HepG2 (cell line): ENCODE results near the gene KSR1. TPM values are rescaled to one million over a fixed set of nuclear protein-coding genes. Genes with fewer than 3 reads are reported as not detected.

ENCODE experiments used
- CBFB ChIP-seq: sonication (generic); formaldehyde crosslinking; IDR thresholded peaks from 2 replicates; pipeline ENCODE4 v1.4.0; 2020; ENCODE audit warnings: missing genetic modification reagents
- MTERF4 ChIP-seq: sonication (generic); formaldehyde crosslinking; IDR thresholded peaks from 2 replicates; pipeline ENCODE4 v1.8.0; 2023; ENCODE audit warnings: mild to moderate bottlenecking, missing genetic modification reagents
- NONO ChIP-seq, 2 experiments: fragments of 450-650 bp in 1 of 2; sonication (generic) in 1 of 2; formaldehyde crosslinking in 1 of 2; IDR thresholded peaks in 1 of 2; conservative IDR thresholded peaks in 1 of 2; 2 replicates each; pipeline versions ENCODE4 v1.6.1 to v1.8.0; 2017 to 2022; ENCODE audit warnings: mild to moderate bottlenecking in 1 of 2, missing genetic modification reagents in 1 of 2, moderate library complexity in 1 of 2
- NR1H2 ChIP-seq: sonication (generic); formaldehyde crosslinking; IDR thresholded peaks from 2 replicates; pipeline ENCODE4 v1.8.1; 2022; ENCODE audit warnings: low read depth, missing genetic modification reagents, borderline replicate concordance
- NRL ChIP-seq: sonication (generic); formaldehyde crosslinking; IDR thresholded peaks from 2 replicates; pipeline ENCODE4 v1.5.0; 2020; ENCODE audit warnings: missing genetic modification reagents, mild to moderate bottlenecking, moderate library complexity, borderline replicate concordance
- RAD21 ChIP-seq: fragments of 450-650 bp; formaldehyde crosslinking; IDR thresholded peaks from 2 replicates; pipeline ENCODE4 v1.5.0; 2020; ENCODE audit warnings: mild to moderate bottlenecking
- ZNF318 ChIP-seq: sonication (generic); formaldehyde crosslinking; IDR thresholded peaks from 2 replicates; pipeline ENCODE4 v1.4.0; 2020; ENCODE audit warnings: mild to moderate bottlenecking, missing genetic modification reagents
- ZNF354B ChIP-seq: sonication (generic); formaldehyde crosslinking; IDR thresholded peaks from 2 replicates; pipeline ENCODE4 v1.8.0; 2022; ENCODE audit warnings: mild to moderate bottlenecking, missing genetic modification reagents
- ZNF761 ChIP-seq: sonication (generic); formaldehyde crosslinking; conservative IDR thresholded peaks from 2 replicates; pipeline ENCODE4 v1.4.0; 2020; ENCODE audit warnings: mild to moderate bottlenecking, missing genetic modification reagents
- ZNF850 ChIP-seq: sonication (generic); formaldehyde crosslinking; conservative IDR thresholded peaks from 2 replicates; pipeline ENCODE4 v1.9.0; 2021; ENCODE audit warnings: mild to moderate bottlenecking, missing genetic modification reagents
- polyA plus RNA-seq, 8 experiments: library from polyadenylated mRNA; depleted of rRNA in 3 of 8; stranded (reverse) in 7 of 8; unstranded in 1 of 8; fragments of >200 nt; fragmentation: Illumina TruSeq in 4 of 8; extraction: Trizol in 4 of 8; gene quantifications; 2 replicates each; pipeline versions ENCODE4 v1.2.1 to v1.2.3, GENCODE V29; 2011 to 2016; ENCODE audit warnings: low read depth in 4 of 8, missing spikeins in 1 of 8, mixed read lengths in 1 of 8; ENCODE audit not compliant: insufficient read depth in 1 of 8
- total RNA-seq, 5 experiments: library from RNA; depleted of rRNA; stranded (reverse); fragments of >200 nt; fragmentation: Illumina TruSeq; extraction: Trizol; gene quantifications; 2 replicates each; pipeline ENCODE4 v1.2.3, GENCODE V29; 2016; ENCODE audit warnings: low read depth in 1 of 5
- TF ChIP-seq, protein P1 (sequence below): sonication (generic); formaldehyde crosslinking; IDR thresholded peaks from 2 replicates; pipeline ENCODE4 v1.4.0; 2020; ENCODE audit warnings: missing genetic modification reagents

The KSR1 gene
- total and polyA plus RNA-seq, 2 of the 13 experiments (the other 11 are each of a cell fraction or from before 2014, with no cell fraction given) = 10.1 to 16.6 TPM

- TF ChIP-seq NONO (IDR thresholded peaks at IDR 0.05) (no peak), NONO (CRISPR knock-in tag; conservative IDR thresholded peaks at IDR 0.05) (no peak), ZNF761 (CRISPR knock-in tag) (no peak), ZNF318 (CRISPR knock-in tag) (no peak), NR1H2 (CRISPR knock-in tag) (0 out of 2 replicates have a peak, but pooled peaks have one; percentile 35), NRL (0 out of 2 replicates have a peak, but pooled peaks have one; percentile 27), RAD21 (CRISPR knock-in tag) (peak; percentile 61; the same call in 1 of the 2 replicates), ZNF850 (CRISPR knock-in tag) (no peak), ZNF354B (CRISPR knock-in tag) (0 out of 2 replicates have a peak, but pooled peaks have one; percentile 45), MTERF4 (no peak), CBFB (CRISPR knock-in tag) (no peak)
- TF ChIP-seq, protein P1, sequence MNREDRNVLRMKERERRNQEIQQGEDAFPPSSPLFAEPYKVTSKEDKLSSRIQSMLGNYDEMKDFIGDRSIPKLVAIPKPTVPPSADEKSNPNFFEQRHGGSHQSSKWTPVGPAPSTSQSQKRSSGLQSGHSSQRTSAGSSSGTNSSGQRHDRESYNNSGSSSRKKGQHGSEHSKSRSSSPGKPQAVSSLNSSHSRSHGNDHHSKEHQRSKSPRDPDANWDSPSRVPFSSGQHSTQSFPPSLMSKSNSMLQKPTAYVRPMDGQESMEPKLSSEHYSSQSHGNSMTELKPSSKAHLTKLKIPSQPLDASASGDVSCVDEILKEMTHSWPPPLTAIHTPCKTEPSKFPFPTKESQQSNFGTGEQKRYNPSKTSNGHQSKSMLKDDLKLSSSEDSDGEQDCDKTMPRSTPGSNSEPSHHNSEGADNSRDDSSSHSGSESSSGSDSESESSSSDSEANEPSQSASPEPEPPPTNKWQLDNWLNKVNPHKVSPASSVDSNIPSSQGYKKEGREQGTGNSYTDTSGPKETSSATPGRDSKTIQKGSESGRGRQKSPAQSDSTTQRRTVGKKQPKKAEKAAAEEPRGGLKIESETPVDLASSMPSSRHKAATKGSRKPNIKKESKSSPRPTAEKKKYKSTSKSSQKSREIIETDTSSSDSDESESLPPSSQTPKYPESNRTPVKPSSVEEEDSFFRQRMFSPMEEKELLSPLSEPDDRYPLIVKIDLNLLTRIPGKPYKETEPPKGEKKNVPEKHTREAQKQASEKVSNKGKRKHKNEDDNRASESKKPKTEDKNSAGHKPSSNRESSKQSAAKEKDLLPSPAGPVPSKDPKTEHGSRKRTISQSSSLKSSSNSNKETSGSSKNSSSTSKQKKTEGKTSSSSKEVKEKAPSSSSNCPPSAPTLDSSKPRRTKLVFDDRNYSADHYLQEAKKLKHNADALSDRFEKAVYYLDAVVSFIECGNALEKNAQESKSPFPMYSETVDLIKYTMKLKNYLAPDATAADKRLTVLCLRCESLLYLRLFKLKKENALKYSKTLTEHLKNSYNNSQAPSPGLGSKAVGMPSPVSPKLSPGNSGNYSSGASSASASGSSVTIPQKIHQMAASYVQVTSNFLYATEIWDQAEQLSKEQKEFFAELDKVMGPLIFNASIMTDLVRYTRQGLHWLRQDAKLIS = no peak
Observed at GRCh38 chr17:27602721-27603420, 146.6 kb downstream of the KSR1 start (continued).
